ENCODE data around the gene TBXA2R.

GRCh38 chr19:3619631-3620012 is 12.9 kb upstream of the TBXA2R start:
- TF ChIP-seq POLR2A (IDR thresholded peaks at IDR 0.05; ENCODE audit: low read depth) (no peak), CTCF (IDR thresholded peaks at IDR 0.05) (no peak), EP300 (IDR thresholded peaks at IDR 0.05) (no peak)
